Hepatocyte (in vitro differentiated cells): ENCODE measurements around the gene COG7. TPM values are rescaled to one million over a fixed set of nuclear protein-coding genes. Genes with fewer than 3 reads are reported as not detected.

ENCODE experiments used
- DNase-seq: peaks from one replicate; pipeline ENCODE4 v3.0.0-alpha.2; 2016; ENCODE audit warnings: low spot score
- H2AFZ ChIP-seq: fragments of 200-600 bp; sonication (generic); 2 replicates; pipeline ENCODE4 v1.6.0; 2016; ENCODE audit warnings: antibody characterized with exemption, mild to moderate bottlenecking
- H3K27ac ChIP-seq: fragments of 200-600 bp; sonication (generic); 2 replicates; pipeline ENCODE4 v1.5.1; 2016; ENCODE audit warnings: mild to moderate bottlenecking
- H3K27me3 ChIP-seq: fragments of 200-600 bp; sonication (generic); 2 replicates; pipeline ENCODE4 v1.6.1; 2016
- H3K36me3 ChIP-seq: fragments of 200-600 bp; sonication (generic); replicated peaks from 2 replicates; pipeline ENCODE4 v1.5.1; 2016; ENCODE audit warnings: low read depth; ENCODE audit not compliant: insufficient read depth
- H3K4me1 ChIP-seq: fragments of 200-600 bp; sonication (generic); 2 replicates; pipeline ENCODE4 v1.5.1; 2016; ENCODE audit warnings: mild to moderate bottlenecking, moderate library complexity; ENCODE audit not compliant: insufficient read depth
- H3K4me2 ChIP-seq: fragments of 200-600 bp; sonication (generic); 2 replicates; pipeline ENCODE4 v1.6.0; 2016
- H3K4me3 ChIP-seq: fragments of 200-600 bp; sonication (generic); 2 replicates; pipeline ENCODE4 v1.5.1; 2016; ENCODE audit warnings: mild to moderate bottlenecking
- H3K79me2 ChIP-seq: fragments of 200-600 bp; sonication (generic); 2 replicates; pipeline ENCODE4 v1.6.0; 2017; ENCODE audit warnings: mild to moderate bottlenecking
- H3K9me2 ChIP-seq: fragments of 200-600 bp; sonication (generic); replicated peaks from 2 replicates; pipeline ENCODE4 v1.6.0; 2017; ENCODE audit warnings: mild to moderate bottlenecking; ENCODE audit not compliant: insufficient read depth
- H3K9me3 ChIP-seq: fragments of 200-600 bp; sonication (generic); 2 replicates; pipeline ENCODE4 v1.5.1; 2016; ENCODE audit warnings: low read depth, mild to moderate bottlenecking
- H4K20me1 ChIP-seq: fragments of 200-600 bp; sonication (generic); 2 replicates; pipeline ENCODE4 v1.6.0; 2016; ENCODE audit warnings: mild to moderate bottlenecking; ENCODE audit not compliant: insufficient read depth, poor library complexity, severe bottlenecking
- EZH2 ChIP-seq: fragments of 200-600 bp; sonication (generic); IDR thresholded peaks from 2 replicates; pipeline ENCODE4 v1.6.1; 2016; ENCODE audit warnings: antibody characterized with exemption, mild to moderate bottlenecking, borderline replicate concordance
- EZH2phosphoT487 ChIP-seq: fragments of 200-600 bp; sonication (generic); IDR thresholded peaks from one replicate; pipeline ENCODE4 v1.6.1; 2018; ENCODE audit warnings: antibody characterized with exemption, mild to moderate bottlenecking, low read depth, moderate library complexity; ENCODE audit not compliant: unreplicated experiment, severe bottlenecking
- WGBS: methylation state at CpG from one replicate; pipeline ENCODE4 v1.1.6; 2016; ENCODE audit warnings: low lambda C conversion rate; ENCODE audit errors: missing lambda C conversion rate; 5-methylcytosine and 5-hydroxymethylcytosine counted together
- polyA plus RNA-seq: library from polyadenylated mRNA; unstranded; fragments of >200 nt; fragmentation: Nextera tagmentation; extraction: Ambion mirVana; gene quantifications from 2 replicates; pipeline ENCODE4 v1.2.1, GENCODE V29; 2016
- total RNA-seq: library from RNA; depleted of rRNA; stranded (reverse); fragments of >200 nt; gene quantifications from 2 replicates; pipeline ENCODE4 v1.2.3, GENCODE V29; 2014
- TF ChIP-seq, protein P1 (sequence below): fragments of 200-600 bp; sonication (generic); IDR thresholded peaks from 2 replicates; pipeline ENCODE4 v1.5.1; 2016; ENCODE audit warnings: antibody characterized with exemption, mild to moderate bottlenecking; ENCODE audit not compliant: poor library complexity

The COG7 gene
- total and polyA plus RNA-seq, 2 experiments from 2014 or later, result 13.5 to 15.4 TPM

DNA sequence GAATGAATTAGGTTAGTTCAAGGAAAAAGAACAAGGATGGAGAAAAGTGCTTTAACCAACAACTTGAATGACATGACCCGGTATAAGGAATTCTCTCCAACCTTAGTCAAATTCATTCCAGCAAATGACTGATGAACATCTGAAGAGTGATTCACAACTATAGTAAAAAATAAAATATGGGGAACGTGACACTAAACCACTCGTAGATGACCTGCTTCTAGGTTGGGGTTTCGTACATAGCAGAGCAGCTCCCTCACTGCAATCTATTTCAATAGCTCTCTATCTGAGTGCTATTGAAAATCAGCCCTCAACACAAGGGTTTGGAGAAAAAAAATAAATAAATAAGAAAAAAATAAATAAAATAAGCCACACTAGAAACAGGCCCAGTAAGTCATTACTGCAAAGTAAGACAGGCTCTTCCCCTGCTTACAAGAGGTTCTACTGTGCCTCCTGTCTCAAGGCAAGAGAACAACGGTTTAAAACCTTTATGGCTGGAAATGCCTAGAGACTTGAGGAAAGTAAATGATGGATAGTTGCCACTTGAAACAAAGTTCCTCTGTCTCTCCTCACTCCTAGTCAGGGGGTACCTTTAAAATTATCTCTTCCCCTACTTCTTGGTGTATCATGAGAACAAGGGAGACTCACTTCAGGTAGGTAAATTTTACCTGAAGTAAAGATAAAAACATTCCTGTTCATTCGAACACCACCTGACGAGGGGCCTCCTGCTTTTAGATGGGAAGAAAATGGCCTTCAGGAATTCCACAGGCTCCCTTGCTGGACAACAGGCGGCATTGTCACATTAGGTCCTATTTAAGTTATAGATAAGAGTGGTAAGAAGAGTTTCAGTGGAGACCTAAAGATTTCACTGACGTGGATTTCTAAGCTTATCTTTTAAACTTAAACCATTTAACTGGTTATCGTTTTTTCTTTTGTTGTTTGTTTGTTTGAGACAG is 20.5 kb downstream of the COG7 start:
- Histone ChIP-seq H3K36me3 (peaks cover 5% of the 10 kb centered on the region), H3K4me1 (no peaks in the 10 kb centered on the region), H3K9me2 (no peaks in the 10 kb centered on the region), H3K4me2 (no peak overlapping the region), H2AFZ (no peak overlapping the region), H3K79me2 (no peaks in the 10 kb centered on the region), H4K20me1 (no peaks in the 10 kb centered on the region), H3K4me3 (no peak overlapping the region), H3K27me3 (no peaks in the 10 kb centered on the region), H3K9me3 (no peaks in the 10 kb centered on the region), H3K27ac (no peak overlapping the region)
- no peak for TF ChIP-seq EZH2phosphoT487
- TF ChIP-seq, protein P1, sequence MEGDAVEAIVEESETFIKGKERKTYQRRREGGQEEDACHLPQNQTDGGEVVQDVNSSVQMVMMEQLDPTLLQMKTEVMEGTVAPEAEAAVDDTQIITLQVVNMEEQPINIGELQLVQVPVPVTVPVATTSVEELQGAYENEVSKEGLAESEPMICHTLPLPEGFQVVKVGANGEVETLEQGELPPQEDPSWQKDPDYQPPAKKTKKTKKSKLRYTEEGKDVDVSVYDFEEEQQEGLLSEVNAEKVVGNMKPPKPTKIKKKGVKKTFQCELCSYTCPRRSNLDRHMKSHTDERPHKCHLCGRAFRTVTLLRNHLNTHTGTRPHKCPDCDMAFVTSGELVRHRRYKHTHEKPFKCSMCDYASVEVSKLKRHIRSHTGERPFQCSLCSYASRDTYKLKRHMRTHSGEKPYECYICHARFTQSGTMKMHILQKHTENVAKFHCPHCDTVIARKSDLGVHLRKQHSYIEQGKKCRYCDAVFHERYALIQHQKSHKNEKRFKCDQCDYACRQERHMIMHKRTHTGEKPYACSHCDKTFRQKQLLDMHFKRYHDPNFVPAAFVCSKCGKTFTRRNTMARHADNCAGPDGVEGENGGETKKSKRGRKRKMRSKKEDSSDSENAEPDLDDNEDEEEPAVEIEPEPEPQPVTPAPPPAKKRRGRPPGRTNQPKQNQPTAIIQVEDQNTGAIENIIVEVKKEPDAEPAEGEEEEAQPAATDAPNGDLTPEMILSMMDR, result no peak
- TF ChIP-seq EZH2, result no peak
- no peak for DNase-seq
- 96% methylated on average over 10 of the region's 10 CpGs for WGBS

- Histone ChIP-seq H3K9me3 (no peaks in the 10 kb centered on the region), H3K27me3 (no peaks in the 10 kb centered on the region), H4K20me1 (no peaks in the 10 kb centered on the region), H3K4me3 (no peak overlapping the region), H2AFZ (no peak overlapping the region), H3K79me2 (no peaks in the 10 kb centered on the region), H3K9me2 (no peaks in the 10 kb centered on the region), H3K27ac (no peak overlapping the region), H3K4me2 (no peak overlapping the region), H3K4me1 (peaks cover 2% of the 10 kb centered on the region), H3K36me3 (peaks cover 5% of the 10 kb centered on the region)
- no peak for DNase-seq
- TF ChIP-seq, protein P1, result no peak
- TF ChIP-seq EZH2, result no peak
- TF ChIP-seq EZH2phosphoT487, result no peak
- 90% methylated on average over 2 of the region's 2 CpGs for WGBS
These were observed 24.6 kb downstream of the COG7 start for GRCh38 chr16:23428351-23428750.

DNA sequence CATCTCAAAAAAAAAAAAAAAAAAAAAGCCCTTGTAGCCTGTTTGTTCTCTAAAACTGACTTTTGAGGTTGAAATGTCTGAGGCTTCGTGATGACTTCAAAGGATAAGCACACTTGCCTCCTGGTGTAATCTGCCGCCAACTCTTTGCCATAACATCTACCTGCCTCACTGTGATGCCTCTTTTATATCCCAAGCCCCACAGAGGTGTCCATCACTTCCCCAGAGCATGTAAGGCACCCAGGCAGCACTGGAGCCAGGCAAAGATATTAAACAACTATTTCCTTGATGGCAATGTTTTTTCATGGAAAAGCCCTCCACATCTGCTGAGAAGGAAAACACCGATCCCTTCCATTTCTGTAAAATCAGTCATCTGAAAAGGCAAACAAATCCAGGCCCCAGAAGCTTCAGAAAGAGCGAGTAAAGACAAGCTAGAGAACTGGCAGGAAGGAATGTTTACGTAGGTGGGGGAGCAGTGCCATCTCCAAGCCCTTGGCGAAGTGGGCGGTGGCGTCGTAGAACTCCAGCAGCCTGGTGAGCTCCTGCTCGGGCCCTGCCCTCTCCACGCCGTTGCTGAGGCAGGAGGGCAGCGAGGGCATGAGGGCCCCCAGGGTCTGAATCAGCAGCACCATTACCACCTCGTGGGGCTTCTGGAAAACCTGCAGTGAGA is 28.6 kb downstream of the COG7 start:
- H2AFZ ChIP-seq, result no peak overlapping the region

More for the DNA sequence above, 28.6 kb downstream of the COG7 start:
- Histone ChIP-seq H3K4me2 (no peak overlapping the region), H3K9me3 (no peaks in the 10 kb centered on the region), H3K4me3 (no peak overlapping the region), H3K9me2 (no peaks in the 10 kb centered on the region), H3K36me3 (no peaks in the 10 kb centered on the region), H3K79me2 (no peaks in the 10 kb centered on the region), H4K20me1 (no peaks in the 10 kb centered on the region), H3K27ac (no peak overlapping the region), H3K27me3 (no peaks in the 10 kb centered on the region), H3K4me1 (peaks cover 4% of the 10 kb centered on the region)
- WGBS, result 90% methylated on average over 14 of the region's 14 CpGs
- DNase-seq, result no peak
- TF ChIP-seq, protein P1, result no peak
- TF ChIP-seq EZH2, result no peak
- no peak for TF ChIP-seq EZH2phosphoT487
